GM18907 (cell line): Measurements from ENCODE around the gene FKBP14.

ENCODE experiments used
- ATAC-seq: cut with Tn5 transposase; IDR thresholded peaks from one replicate; pipeline ENCODE4 v1.9.1; 2021; ENCODE audit warnings: mild to moderate bottlenecking, moderate library complexity; ENCODE audit not compliant: unreplicated experiment

The FKBP14 gene

DNA sequence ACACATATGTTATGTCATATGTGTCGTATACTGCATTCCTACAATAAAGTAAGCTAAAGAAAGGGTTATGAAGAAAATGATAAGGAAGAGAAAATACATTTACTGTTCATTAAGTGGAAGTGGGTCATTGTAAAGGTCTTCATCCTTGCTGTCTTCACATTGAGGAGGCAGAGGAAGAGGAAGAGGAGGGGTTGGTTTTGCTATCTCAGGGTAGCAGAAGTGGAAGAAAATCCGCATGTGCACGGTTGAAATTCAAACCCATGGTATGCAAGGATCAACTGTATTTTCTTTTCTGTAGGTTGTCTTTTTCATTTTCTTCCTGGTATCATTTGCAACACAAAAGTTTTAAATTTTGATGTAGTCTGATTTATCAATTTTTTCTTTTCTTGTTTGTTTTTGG lies 8.0 kb upstream of the FKBP14 start:
- no peak for ATAC-seq

DNA sequence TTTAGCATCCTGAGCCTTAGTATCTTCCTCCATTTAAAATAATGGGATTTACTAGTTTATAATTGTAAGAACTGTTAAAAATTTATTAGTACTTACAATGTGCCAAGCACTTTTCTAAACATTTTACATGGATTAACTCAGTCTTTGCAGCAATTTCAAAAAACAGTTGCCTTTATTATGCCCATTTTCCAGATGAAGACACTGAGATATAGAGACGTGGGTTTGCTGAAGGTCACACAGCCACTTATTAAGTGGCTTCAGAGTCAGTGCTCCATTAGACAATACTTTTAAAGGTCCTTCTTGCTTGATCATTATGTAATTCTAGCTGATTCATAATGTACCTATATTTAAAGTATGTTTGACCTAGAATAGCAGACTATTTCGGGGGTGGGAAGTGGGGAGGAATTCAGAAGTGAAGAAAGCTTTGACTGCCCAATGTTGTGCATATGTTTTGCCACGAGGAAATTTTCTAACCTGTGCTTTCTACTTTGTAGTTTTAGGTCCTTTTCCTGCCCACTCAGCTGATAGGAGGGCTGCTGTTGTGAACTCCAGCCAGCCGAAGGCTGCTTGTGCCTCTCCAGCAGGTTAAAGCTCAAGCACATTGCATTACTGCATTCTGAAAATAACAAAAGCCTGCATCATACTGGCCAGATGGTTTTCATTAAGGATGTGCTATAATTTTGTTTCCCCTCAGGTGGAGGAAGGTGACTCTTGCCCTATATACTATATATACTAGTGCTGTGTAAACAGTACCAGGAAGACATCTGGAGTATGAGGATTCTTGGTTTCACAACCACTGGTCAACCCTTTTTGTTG lies 6.0 kb upstream of the FKBP14 start:
- no peak for ATAC-seq

DNA sequence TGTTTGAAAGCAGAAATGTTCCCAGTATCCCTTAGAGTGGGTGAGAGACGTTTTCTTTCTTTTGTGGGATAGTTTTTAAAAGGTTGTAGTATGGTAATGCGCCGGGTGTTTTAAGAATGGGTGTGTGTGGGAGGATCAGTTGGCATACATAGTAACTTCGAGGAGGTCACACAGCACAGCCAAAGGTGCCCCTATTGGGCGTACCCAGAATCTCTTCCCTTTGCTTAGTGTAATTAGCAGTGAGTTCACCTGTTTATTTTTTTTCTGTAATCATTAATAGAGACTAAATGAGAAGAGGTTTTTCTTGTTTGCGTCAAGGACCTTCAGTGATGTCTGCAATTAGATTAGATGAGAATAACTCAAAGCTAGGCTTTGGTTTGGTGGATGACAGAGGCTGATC lies 3.2 kb upstream of the FKBP14 start:
- ATAC-seq = no peak

DNA sequence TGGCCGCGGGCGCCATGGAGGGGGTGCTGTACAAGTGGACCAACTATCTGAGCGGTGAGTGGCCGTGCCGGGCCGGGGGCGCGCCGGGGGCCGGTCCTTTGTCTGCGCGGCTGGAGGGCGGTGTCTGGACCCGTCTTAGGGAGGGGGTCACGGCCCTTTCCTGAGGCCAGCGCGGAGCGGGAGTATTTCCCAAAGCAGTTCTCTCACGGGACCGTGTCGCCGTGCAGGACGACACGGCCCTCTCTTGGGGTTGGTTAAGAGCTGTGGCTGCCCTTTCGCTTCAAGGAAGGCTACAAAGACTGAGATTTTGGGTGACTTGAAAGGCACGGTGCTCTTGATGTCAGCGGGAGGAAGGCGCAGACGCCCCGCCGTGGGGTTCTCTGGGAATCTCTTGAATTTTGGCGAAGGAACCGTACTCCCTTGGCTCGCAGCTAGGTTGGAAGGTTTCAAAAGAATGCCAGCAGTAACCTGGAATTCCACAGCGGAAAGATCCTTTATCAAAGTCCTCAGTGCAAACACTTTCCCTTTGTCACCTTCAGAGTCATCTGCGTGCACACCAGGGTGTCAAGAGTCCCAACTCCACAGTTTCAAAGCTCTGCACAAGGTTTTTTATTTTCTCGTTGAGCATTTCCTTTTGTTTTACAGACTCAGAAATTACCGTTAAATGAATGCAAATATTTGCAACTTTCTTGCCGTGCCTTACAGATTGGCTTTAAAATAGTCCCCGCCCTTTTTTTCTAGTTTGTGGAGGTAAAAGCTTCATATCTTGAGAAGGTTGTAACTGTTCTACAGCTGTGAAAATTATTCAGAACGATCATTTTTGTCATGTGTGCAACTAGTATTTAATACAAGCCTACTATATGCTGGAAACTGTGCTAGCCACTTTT lies 2.5 kb upstream of the FKBP14 start:
- peak; percentile 20 for ATAC-seq

DNA sequence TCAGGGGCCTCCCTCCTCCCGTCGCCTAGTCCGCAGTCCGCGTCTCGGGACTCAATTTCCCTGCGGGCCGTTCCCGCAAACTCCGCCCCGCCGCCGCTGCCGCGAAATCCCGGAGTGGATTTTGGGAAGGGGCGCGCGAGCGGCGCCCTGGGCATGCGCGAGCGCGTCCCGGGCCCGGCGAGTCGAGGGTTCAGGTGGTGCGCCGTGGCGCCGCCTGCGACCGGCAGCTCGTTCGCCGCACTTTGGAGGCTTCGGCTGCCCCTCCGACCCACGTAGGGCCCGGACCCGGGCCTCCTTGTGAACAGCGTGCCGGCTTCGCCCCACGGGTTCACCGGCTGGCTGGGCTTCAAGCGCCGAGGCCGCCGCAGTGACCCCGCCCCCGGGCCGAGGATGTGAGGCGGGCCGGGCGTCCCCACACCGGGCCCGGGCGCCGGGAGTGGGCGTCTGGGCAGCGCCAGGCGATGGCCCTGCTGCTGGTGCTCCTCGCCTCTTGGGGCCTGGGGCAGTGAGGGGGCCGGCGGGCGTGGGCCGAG lies 1.8 kb upstream of the FKBP14 start, which contains the start of gene PLEKHA8:
Gene PLEKHA8, plus strand, starts transcription at position 197 of the 533 bp plus-strand sequence. CDS start 351 bp downstream, outside the sequence.
- ATAC-seq = peak; percentile 53

DNA sequence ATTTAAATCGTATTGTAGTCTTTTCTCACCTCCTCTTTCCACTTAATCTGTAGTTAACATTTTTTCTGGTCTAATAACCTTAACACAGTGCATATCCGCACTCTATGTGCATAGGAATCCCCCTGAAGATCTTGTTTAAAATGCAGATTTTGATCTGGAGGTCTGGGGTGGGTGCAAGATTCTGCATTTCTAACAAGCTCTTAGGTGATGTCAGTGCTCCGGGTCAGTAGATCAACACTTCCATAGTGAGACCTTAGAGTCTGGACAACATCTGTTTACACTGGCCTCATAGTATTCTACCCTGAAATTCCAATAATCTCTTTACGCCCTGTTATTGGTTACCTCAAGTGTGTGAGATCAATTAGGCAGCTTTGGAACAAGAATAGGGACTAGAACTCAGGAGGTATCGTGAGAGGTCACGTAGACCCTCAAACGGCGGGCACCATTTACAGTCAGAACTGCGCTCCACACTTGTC lies 1.3 kb upstream of the FKBP14 start:
- ATAC-seq = peak; percentile 3

DNA sequence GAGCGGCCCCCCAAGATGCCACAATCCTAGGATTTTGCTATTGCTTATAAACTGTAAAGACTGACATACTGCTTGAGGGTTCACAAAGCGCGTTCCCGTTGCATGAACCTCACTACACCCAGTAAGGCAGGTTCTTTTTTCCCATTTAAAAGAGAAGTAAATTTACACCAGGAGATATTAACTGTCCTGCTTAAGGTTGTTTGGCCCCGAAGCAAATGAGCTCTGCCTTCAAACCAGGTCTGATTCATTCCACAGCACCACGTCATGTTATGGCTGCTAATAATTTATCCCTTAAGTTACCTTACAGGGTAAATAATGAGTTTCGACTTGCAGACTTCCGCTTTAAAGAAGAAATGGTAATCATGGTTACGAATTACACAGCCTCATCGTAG lies 559 bp upstream of the FKBP14 start:
- peak; percentile 33 for ATAC-seq

DNA sequence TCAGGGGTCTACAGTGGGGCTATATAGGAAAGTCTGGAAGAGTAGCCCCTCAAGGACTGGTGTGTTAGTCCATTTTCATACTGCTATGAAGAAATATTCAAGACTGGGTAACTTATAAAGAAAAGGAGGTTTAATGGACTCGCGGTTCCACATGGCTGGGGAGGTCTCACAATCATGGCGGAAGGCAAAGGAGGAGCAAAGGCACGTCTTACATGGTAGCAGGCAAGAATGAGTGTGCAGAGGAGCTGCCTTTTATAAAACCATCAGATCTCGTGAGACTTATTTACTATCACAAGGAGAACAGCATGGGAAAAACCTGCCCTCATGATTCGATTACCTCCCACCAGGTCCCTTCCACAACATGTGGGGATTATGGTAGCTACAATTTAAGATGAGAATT lies 3.0 kb downstream of the FKBP14 start:
- ATAC-seq = no peak

DNA sequence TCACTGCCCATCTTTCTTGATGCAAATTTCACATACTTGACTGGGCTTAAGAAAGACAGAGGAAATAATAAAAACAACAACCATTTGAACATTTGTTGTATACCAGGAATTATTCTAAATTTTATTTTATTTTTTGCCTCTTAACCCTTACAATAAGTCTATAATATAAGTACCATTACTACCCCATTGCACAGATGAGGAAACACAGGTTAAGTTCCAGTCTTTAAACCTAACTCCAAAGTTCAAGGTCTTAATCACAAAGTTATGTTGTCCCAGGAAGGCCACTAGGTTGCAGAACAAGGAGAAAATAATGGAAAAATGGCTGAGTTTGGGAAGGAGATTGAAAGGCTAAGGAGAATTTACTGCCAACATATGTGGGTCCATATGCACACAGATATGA lies 3.5 kb downstream of the FKBP14 start:
- ATAC-seq = no peak

DNA sequence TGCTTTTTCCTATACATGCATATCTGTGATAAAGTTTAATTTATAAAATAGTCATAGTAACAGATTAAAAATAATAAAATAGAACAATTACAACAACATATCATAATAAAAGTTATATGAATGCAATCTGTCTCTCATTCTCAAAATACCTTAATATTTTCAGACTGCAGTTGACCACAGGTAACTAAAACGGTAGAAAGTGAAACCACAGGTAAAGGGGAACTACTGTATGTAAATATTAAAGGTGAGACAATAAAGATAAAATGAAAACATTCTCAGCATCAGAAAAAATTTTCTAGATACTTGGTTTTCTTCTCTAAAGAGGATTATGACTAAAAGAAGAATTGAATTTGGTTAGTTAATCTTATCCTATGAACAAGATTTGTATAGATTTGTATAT lies 6.0 kb downstream of the FKBP14 start:
- ATAC-seq = no peak

DNA sequence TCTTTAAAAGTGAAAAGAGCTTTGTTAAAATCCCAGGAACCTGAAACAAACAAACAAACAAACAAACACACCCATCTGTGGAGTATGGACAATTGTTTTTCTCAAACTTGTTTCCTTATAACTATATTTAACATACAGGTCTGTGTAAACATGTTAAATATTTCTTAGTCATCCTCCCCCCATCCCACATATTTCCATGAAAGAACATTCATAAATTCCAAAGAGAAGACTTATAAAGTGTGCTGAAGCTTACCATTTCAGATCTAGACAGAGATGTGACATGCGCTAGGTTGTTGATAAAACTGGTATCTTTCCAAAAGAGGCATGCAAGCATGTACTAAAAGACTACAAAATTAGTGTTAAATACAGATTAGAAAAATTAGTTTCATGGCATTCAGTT lies 6.5 kb downstream of the FKBP14 start:
- no peak for ATAC-seq

DNA sequence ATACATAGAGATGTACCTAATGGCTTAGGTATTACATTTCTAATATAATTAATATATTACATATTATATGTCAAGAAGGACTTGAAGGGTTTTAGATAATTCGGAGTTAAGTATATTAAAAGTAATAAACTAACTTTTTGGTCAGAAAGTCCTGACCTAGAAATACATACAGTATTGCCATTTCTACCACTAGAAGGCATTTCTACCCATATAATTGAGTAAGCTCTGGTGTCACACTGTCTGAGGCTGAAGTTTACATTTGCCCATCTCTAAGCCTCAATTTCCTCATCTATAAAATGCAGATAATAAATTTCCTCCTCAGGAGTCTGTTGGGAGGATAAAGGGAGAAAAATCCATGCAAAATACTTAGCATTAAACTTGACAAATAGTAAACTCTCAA lies 7.1 kb downstream of the FKBP14 start:
- ATAC-seq = no peak

DNA sequence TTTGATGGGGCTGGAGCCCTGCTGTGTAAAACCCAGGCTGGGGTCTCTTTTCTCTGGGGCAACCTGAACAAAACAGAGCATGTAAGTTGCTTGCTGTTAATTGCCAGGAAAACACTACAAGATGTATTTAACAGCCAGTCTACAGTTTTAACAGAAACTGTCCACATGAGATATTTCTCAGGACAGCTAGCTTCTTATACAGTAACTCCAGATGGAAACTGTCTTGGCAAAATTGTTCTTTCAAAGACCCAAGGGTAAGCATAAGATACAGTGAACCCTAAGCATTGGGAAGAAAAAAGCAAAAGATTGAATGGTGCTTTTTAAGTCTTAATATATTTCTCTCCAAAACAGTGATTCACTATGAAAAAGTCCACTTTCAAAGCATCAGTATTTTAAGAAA lies 8.1 kb downstream of the FKBP14 start:
- ATAC-seq = no peak

DNA sequence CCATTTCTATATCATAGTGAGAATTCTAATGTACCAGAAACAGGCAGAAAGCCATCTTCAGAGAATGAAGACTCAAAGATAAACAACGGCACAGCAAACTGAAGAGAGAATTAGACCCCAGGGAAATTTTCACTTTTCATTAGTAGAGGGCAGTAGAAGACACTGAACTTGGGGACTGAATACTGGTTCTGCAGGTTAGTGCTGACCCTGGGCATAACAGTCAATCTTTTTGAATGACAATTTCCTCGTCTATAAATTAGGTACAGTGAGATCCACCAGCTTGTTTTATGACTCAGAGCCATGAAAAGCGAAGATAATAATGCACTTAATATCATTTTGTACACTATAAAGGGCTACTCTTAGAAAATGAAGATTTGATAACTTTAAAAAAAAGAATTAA lies 13.7 kb downstream of the FKBP14 start:
- no peak for ATAC-seq

DNA sequence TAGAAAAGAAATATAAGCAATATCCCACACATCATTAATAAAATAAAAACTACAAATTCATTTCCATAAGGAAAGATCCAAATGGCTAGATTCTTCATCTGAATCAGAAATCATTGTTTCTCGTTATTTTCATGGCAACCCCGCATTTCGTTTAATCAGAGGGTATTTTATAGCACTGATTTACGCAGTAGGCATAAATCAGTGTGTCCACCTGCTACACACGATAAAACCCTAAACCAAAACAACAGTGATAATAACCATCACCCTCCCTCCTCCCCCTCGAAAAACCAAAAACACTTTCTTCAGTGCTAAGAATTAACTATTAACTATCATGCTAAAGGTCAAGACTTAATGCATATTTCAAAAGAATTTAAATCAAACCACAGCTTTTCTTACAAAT lies 16.5 kb downstream of the FKBP14 start:
- ATAC-seq = no peak

DNA sequence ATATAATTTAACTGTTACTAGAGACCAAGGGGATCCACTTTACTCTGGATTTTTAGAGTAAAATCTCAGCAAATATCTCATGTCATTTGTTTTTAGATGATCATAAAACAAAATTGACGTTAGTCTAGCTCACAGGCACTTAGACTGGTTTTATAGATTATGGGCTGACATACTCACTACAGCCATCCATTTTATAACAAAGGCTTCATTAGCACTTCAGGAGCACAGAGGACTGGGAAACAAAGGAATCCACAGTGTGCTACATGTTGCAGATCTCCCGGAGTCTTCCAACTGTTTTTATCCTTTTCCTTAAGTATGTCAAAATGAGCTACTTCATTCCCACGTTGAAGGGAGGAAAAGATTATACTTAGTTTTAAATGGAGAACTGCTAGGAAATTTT lies 21.0 kb downstream of the FKBP14 start:
- ATAC-seq = no peak

DNA sequence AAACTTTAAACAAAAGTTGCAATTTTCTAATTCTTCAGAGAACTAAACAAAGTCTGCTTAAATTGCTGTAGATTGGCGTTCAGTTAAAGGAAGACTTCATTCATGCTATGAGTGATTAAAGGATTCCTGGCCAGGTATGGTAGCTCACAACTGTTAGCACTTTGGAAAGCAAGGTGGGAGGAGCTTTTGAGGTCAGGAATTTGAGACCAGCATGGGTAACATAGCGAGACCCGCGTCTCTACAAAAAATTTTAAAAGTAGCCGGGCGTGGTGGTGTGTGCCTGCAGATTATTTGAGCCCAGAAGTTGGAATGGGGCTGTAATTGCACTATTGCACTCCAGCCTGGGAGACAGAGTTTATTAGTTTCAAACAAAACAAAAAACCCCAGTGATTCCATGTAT lies 23.4 kb downstream of the FKBP14 start:
- ATAC-seq = no peak

DNA sequence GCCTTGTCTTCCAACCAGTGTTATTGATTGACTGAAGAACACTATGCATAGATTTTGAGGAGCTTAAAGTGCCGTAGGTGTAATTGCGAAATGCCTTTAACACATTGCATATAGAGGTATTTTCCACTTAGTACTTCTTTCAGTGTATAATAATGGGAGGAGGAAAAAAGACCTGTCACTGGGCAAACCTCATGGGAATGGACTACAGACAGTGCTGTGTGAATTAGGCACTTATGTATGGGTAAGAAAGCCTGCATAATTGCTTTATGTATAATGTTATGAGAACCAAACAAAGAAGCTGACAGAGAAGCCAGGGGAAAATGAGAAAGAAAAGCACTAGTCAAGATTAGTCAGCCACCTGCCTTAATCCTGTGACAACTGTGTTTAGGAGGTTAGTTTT lies 24.5 kb downstream of the FKBP14 start:
- no peak for ATAC-seq

DNA sequence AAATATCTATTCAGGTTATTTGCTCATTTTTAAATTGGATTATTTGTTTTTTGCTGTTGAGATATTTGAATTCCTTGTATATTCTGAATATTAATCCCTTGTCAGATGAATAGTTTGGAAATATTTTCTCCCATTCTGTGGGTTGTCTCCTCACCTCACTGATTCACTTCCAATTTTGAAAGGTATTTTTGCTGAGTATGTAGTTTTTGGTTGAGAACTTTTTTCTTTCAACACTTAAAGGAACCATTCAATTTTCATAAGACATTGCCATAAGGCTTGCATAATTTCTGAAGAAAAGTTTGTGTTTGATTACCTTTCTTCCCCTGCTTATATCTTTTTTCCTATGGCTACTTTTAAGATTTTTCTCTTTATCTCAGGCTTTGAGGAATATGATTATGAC lies 28.0 kb downstream of the FKBP14 start:
- ATAC-seq = no peak

DNA sequence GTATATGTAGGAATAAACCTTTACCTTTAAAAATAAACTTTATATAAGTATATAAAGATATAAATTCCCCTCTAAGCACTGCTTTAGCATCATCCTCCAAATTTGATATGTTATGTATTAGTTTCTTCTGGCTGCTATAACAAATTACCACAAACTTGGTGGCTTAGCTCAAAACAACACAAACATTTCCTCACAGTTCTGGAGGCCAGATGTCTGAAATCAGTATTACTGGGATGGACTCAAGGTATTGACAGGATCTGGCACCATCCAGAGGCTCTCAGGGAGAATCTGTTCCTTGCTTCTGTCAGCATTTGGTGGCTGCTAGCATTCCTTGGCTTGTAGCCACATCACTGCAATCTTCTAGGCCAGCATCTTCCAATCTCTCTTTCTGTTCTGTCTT lies 30.2 kb downstream of the FKBP14 start:
- ATAC-seq = no peak

DNA sequence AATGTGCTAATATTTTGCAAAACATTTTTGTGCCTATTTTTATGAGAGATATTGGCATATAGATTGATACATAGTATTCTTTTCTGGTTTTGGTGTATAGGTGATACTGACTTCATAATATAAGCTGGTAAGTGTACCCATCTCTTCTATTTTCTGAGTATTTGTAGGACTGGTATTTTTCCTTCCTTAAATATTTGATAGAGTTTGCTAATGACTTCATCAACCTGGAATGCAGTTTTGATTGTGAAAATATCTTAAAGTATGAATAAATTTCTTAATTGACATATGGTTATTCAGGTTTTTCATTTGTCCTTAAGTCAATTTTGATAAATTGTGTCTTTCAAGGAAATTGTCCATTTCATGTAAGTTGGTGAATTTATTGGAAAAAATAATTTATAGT lies 30.9 kb downstream of the FKBP14 start:
- no peak for ATAC-seq

DNA sequence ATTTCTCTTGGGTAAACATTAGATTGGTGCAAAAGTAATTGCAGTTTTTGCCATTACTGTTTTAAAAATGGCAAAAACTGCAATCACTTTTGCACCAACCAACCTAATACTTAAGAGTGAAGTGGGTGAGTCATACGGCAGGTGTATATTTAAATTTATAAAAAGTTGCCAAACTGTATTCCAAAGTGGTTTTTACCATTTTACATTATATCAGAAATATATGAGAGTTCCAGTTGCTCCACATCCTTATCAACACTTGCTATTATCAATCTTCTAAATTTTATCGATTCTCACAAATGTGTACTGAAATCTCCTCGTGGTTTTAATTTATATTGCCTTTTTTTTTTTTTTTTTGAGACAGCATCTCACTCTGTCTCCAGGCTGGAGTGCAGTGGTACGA lies 33.4 kb downstream of the FKBP14 start:
- ATAC-seq = no peak
